ENCODE measurements around the gene TRMT11.
"Not testable (repeated sequence)": the region's sequence is repeated elsewhere in the genome, so short reads cannot be mapped to it uniquely, and the experiment has no call there.

TRMT11 gene

DNA sequence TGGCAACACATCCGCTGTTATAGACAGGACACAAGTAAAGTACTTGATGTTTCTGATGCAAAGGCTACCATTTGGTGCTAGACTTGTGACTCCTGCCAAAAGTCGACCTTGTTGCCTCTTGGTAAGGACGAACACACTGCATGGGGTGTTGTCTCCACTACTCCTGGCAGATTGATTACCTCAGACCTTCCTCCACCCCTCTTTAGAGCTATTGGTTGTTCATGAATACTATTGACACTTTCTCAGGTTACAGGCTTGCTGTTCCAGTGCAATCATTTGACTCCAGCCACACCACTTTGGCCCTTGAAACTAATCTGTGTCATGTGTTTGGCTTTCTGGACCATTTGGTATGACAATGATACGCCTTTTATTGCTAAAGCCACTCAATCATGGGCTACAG lies 62.3 kb downstream of the TRMT11 start:
- no peak for DNase-seq

DNA sequence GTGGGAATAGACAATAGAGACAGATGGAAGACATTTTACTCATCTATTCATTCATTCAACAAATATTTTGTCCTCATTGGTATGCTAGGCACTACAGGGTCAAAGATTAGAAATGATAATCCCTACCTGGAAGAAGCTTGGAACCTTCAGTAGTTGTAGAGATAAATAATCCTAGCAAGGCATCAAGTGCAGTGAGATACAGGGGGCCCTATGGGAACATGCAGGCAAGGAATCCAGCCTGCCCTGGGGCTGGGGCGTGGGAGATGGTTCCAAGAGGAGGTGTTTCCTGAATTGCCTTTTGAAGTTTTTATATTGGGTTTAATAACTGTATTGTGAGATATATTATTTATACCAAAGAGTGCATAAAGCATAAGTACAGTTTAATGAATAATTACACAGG lies 64.5 kb downstream of the TRMT11 start:
- DNase-seq: no peak

DNA sequence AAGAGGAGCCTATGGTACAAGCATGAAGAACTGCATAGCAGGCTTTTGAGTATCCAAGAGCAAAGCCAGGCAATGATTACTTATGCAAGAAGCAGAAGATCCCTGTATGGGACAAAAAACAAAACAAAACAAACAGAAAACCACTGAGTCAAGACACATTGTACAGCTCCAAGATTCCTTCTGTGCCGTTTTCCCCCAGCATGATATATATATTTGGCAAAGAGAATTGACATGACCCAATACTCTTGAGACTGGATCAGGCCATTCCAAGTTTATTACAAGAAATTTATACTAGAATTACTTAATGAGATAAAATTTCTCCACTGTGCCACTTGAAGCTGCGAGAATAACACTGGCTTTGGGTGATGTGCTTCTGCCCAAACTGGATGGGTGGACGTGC lies 65.5 kb downstream of the TRMT11 start:
- DNase-seq: no peak

DNA sequence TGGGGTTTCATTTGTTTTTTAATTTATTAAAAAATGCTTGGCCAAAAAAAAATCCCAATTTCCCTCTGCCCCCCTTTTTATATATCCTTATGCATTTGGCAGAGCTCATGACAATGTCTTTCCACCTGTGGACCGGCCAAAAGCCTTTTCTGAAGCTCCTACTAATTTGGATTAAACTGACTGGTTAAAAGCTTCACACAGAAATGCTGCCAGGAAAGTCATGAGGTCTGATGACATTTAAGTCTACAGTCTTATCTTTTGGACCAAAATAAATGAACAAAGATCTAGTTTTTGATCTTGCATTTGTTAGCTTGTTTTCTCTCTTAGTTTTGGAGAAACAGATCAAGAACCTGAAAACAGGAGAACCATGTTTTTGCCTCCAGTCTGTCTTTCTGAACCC lies 66.1 kb downstream of the TRMT11 start:
- DNase-seq: no peak

DNA sequence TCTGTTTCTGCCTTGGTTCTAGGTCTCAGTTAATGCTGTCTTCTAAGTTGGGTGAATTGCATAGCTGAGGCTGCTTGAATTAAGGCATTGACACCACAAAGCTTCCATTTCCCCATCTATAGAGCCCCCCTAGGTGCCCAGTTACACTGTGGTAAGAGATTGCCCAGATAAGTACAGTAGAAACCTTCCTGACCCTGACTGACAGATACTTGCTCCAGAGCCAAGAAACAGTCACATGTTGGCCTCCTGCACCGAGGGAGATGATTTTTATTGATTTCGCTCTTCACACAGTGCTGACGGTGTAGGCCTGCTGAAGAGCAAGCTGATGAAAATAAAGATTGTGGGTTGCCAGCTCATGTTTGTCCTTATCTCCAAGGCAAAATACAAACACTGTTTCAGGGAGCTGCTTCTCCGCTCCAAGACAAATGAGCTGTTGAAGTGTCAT lies 67.9 kb downstream of the TRMT11 start:
- DNase-seq: no peak

DNA sequence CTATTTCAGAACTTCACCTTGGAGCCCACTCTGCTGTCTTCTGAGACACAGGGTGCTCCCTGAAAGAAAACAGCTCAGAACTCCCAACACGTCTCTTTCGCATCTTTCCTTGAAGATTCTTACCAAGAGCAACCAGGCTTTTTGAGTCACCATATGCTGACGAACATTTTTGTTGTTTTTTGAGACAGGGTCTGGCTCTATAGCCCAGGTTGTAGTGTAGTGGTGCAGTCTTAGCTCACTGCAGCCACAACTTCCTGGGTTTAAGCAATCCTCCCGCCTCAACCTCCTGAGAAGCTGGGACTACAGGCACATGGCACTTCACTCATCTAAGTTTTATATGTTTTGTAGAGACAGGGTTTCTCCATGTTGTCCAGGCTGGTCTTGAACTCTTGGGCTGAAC lies 68.5 kb downstream of the TRMT11 start:
- no peak for DNase-seq

DNA sequence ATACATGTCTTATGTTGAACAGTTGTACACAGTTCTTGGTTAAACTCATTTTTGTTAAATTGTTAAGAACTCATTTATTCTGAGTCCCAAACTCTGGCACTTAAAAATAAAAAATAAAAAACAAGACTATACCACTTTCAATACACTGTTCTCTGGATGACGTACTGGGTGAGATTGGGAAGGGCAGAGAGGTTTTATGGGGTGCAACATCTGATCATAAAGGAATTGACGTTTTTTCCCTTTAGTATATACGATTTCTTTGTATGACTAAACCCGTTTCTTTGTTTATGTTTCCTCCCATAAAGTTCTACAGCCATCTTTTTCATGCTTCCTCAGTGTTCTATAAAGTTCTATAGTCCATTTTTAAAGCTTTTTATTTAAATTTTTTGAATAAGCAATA lies 69.1 kb downstream of the TRMT11 start:
- DNase-seq: no peak

DNA sequence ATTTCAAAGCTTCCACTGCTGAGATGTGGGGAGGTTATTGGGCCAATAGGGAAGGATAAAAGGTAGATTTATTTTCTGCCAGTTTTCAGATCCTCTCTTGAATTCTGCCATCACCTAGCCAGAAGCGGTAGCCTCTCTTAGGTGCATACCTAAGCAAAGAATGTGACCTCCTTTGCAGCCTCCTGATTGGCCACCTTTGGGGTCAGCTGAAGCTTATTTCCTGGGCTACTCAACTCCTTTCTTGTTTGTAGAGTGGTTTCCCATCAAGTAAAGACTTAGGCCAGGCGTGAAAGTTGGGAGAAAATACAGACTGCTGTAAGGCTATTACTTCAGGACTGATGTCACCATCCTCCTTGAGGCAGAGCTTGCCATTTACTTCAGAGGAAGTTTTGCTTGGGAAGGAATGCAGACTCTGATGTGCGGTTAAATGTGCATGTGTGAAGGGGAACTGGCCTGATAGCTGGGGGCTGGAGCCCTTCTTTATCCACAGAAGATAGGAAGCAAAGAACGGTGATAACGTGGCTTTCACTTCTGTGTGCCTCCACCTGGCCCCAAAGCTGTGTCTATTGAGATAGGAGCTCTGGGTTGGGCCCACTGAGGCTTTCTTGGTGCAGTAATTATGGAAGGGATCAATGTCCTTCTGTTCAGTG lies 70.1 kb downstream of the TRMT11 start:
- no peak for DNase-seq

DNA sequence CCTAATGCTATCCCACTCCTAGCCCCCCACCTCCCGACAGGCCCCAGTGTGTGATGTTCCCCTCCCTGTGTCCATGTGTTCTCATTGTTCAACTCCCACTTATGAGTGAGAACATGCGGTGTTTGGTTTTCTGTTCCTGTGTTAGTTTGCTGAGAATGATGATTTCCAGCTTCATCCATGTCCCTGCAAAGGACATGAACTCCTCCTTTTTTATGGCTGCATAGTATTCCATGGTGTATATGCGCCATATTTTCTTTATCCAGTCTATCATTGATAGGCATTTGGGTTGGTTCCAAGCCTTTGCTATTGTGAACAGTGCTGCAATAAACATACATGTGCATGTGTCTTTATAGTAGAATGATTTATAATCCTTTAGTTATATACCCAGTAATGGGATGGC lies 71.7 kb downstream of the TRMT11 start:
- DNase-seq: not testable (repeated sequence)

DNA sequence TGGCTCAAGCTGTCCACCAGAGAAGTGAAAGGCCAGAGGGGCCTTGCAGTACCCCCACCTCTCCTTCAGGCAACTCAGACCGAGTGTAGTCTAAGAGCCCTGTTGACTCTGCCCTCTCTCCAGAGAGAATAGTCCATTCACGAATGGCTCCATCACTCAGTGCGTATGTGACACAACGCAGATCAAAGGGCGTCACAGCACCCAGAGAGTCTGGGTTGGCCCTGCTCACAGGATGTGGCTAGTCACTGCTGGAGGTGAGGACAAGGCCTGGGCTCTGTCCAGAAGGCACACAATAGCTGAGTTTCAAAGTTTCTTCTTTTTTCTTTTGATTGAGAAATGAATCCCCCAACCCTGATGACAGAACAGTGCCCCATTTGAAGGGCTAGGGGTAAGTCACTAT lies 74.1 kb downstream of the TRMT11 start:
- no peak for DNase-seq

DNA sequence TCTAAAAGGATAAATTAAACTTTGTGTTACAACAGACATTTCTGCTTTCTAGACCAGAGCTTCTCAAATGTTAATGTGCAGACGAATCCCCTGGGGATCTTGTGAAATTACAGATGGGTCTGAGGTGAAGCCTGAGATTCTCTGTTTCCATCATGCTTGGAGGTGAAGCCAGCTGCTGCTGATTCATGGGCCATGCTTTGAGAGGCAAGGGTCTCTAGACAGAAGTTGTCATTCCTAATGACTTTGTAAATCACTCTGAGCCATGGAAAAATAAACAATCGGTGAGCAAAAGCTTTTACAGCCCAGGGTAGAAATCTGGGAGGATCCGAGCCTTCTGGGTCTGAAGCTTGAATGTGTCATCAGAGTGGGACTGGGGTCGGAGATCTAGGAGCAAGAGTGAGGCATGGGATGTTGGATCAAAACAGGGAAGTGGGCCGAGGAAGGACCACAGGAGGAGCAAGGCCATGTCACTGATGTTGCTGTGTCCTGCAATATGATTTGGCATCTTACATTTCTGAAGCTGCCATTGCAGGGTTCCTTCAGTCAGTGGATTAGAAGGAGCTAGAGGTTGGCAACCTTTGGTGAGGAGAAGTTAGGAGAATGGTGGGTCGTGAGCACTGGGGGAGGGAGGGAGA lies 77.3 kb downstream of the TRMT11 start:
- DNase-seq: no peak

DNA sequence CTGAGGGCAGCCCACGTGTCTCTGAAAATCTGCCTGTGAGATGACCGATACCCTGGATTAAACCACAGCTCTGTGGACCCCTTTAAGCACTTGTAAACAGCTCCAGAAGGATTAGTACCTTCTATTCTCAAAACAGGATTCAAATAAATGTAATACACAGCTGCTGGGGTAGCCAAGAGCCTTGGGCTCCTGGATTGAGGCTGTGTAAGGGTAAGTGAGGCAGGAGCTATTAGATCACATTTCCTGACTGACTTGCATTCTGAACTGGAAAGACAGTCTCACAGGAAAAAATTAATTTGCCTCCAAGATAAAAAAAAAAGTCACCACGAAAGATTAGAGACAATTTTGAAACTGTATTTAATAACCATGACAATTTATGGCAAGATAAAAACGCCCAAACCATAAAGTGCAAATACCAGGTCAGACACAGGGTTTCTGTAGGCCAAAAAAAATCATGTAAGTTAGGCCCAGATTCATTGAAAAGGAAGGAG lies 78.0 kb downstream of the TRMT11 start:
- DNase-seq: no peak

DNA sequence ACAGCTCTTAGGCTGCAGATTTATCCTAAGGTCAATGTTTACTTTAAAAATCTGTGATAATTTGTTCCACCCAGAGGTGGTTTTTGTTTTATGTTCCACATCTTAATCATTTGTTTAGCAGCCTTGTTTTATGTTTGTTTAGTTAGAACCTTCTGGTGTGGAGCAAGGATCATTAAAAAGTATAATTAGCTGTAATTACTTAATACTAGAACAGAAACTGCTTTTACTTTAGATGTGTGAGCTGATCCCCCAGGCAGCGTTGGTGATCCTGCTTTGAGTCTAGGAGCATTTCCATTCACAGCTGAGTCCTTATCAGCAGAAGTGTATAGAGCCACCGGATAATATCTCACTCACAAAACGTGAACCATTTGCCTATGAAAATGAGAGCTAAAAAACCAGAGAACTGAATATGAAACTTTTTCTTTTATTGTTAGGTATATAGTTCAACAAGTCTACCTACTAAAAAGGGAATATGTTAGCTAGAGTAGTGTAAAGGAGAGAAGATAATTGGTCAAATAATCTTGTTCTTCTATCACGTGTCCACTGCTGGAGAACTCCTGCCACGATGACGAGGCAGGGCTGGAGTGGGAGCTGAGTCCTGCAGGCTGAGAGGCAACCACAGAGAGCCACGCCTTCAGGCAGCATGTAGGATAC lies 78.5 kb downstream of the TRMT11 start:
- no peak for DNase-seq

DNA sequence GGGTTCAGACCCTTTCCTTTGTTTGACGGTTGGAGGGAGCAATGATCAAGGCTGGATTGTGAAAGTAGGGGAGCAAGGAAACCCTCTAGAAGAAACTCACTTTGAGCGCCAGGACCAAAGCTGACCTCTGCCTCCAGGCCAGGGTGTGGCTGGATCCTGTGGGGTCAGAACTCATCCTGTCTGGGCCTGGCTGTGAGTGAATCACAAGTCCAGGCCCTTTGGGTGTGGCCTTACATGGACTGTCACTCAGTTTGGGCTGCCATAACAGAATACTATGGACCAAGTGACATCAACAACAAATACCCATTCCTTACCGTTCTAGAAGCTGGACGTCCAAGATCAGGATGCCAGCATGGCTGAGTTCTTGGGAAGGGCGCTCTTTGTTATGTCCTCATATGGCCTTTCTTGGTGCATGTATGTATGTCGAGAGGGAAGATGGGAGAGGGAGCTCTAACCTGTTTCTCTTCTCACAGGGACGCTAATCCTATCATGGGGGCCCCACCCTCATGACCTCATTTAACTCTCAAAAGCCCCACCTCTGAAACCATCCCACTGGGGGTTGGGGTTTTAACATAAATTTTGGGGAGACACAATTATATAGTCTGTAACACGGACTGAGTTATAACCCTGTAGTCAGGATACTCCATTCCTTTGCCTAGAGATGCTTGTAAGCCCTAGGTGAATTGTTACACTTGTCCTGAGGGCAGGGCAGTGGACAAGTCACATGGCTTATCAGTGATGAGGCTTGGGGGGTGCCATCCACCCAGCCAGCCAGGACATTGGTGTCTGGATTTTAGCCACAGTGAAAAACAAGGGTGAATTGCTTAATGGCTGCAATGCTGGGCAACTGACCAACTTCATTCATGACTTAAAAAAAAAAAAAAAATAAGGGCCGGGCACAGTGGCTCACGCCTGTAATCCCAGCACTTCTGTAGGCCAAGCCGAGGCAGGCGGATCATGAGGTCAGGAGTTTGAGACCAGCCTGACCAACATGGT lies 80.0 kb downstream of the TRMT11 start:
- DNase-seq: no peak

DNA sequence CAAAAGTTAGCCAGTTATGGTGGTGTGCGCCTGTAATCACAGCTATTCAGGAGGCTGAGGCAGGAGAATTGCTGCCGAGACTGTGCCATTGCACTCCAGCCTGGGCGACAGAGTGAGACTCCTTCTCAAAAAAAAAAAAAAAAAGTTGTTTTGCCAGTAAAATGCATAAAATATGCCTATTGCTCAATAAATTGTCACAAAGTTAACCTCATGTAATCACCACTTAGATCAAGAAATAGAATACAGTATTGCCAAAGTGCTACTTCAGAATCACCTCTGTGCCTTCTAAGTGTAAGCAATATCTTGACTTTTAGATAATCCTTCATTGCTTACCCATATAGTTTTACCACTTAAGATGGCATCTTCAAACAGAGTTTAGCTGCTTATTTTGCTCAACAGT lies 80.7 kb downstream of the TRMT11 start:
- DNase-seq: no peak

DNA sequence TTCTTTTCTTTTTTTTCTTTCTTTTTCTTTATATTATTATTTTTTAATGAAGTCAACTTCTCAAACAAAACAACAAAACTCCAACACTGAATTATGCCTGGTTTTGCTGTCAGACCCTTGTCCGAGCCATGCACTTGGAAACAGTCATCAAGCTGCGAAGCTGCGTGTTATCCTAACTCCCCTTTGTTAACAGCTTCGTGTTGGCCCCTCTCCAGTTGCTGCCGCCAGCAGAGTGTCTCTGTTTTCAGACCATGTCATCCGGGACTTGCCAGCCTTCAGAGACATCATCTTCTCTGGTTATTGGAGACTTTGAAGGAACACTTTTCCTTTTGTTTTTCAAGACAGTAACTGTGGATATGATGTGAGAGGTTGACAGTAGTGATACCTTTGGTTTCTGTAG lies 83.1 kb downstream of the TRMT11 start:
- no peak for DNase-seq

DNA sequence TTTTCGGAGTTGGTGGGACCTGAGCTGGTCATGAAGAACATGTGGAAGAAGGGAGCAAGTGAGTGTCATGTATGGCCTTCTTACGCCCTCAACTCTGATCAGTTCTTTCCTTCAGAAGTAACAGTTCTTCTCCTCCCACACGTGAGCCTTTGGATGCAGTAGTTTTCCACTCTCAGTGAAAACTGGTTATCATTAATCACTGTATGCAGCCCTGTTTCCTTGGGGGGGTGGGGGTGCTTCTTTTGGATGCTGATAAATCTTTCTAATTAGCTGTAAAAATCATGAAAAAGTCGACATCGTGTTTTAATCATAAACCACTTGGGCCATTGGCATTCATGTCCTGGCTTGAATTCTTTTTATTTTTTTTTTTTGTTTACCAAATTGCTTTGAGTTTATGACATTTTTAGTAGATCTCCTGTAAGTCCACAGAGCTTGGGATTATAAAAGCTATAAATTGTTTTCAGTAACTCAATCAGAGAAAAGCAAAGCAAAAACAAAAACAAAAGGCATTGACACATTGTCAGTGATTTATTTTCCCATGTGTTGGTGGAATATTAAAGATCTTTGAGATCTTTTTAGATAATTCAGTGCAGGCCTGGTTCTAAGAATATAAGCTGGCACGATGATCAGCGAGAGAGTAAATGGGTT lies 84.8 kb downstream of the TRMT11 start:
- no peak for DNase-seq

DNA sequence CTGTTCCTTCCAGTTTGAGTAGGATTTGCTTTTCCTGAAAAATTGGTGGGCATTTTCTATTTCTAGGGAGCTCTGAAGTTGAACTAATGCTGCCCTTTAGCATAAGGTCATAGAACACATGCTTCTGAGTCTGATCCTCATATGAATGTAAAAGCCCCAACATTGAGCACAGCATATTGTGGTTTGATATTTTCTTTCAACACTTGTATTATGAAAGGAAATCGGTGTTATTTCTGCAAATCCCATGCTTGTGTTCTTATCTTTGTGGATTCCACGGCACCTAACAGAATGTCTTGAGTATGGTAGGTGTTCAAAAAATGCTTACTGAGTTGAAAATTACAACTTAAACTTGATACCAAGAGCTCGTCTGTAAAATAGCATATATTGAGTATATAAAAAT lies 85.8 kb downstream of the TRMT11 start:
- DNase-seq: no peak

DNA sequence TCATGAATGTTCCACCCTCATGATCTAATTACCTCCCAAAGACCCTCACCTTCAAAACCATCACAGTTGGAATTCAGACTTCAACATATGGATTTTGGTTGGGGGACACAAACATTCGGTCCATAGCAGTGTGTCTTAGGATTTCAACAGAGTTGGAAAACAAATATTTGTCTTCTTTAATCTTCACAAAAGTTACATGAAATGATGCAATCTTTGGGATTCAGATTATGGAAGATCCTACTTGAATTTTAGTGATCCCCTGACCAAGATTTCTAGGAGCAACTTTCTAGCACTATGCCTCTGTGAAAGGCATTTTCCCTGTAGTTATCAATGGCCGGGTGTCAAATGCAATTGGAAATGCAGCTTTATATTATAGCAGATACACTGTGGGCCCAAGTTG lies 86.5 kb downstream of the TRMT11 start:
- no peak for DNase-seq

DNA sequence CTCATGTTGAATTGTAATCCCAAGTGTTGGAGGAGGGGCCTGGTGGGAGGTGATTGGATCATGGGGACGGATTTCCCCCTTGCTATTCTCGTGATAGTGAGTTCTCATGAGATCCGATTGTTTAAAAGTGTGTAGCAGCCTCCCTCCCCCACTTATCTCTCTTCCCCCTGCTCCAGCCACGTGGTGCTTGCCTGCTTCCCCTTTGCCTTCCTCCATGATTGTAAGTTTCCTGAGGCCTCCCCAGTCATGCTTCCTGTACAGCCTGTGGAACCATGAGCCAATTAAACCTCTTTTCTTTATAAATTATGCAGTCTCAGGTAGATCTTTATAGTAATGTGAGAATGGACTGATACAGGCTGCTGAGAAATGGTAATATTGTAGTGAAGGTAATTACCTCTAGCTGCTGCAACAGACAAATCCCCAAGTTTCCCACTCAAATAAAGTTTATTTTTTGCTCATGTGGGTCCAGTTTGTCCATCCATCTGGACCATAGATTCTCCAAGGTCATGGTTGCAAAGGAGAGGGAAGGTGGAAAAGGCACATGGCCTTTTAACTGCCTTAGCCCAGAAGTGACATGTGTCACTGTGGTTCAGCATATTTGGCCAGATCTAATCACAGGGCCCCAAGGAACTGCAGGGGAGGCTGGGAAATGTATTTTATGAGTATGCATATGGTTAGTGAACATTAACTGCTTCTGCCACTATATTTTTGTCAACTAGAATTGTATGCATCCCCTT lies 89.2 kb downstream of the TRMT11 start:
- DNase-seq: no peak

DNA sequence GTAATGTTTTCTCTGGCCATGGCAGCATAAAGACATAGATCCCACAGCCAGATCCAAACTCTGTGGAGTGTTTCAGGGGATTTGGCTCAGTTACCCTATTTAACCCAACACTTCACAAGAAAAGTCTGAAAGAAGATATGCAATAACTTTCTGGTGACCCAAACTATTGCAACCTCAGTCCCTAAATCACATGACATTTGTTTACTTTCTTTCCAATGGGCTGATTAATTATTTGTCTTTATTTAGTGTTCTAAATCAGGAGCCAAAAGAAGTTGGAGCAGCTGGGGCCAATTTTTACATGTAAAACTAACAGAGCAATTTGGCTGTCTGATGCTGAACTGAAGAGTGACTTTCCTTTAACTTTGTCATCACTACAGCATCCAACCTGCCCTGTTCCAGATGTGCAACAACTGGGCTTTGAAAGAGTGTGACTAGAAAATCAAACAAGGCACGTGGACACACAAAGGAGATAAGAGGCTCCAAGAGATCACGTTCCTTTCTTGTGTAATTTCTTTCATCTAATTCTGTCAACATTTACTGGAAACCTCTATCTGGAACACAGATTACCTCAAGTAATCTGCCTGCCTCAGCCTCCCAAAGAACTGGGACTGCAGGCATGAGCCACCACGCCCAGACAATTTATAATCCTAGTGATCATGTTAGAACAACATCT lies 90.8 kb downstream of the TRMT11 start:
- DNase-seq: no peak
